Endothelial cell of umbilical vein (primary cell): Measurements from ENCODE around the gene PAK6. TPM values are rescaled to one million over a fixed set of nuclear protein-coding genes. Genes with fewer than 3 reads are reported as not detected.

Experiments used
- BruUV-seq: library from RNA; stranded (reverse); fragments of 400-500 nt; replicated peaks from 2 replicates; lab custom pipeline; 2021; lab: Mats Ljungman, UMichigan
- CTCF ChIA-PET: fragments of 300-600, 350-600 bp; sonication (Branson Sonifier 250); formaldehyde crosslinking; loops from one replicate; lab custom pipeline; 2021; ENCODE audit warnings: antibody characterized with exemption, inconsistent platforms; lab: Charles Lee
- POLR2A ChIA-PET: fragments of 300-600, 350-600 bp; sonication (Branson Sonifier 250); formaldehyde crosslinking; loops from one replicate; lab custom pipeline; 2021; ENCODE audit warnings: antibody characterized with exemption, inconsistent platforms; lab: Charles Lee
- DNase-seq: peaks from one replicate; pipeline ENCODE4 v3.0.0-alpha.2; 2011; ENCODE audit warnings: low read depth, low spot score
- FAIRE-seq: peaks from 2 replicates; lab custom pipeline; 2011; peaks lifted over from hg19 to GRCh38; lab: Jason Lieb, UNC
- H2AFZ ChIP-seq: 2 replicates; pipeline ENCODE4 v1.6.0; 2012; ENCODE audit warnings: low read depth, low read length, control low read depth, inconsistent platforms
- H3K27ac ChIP-seq: 2 replicates; pipeline ENCODE4 v1.5.1; 2011; ENCODE audit warnings: low read depth, mild to moderate bottlenecking, control low read depth, low read length, moderate library complexity; ENCODE audit not compliant: insufficient read depth
- H3K27me3 ChIP-seq, 2 experiments: 2 replicates each; pipeline versions ENCODE4 v1.6.0 to v1.6.1; 2011; ENCODE audit warnings: low read length in 2 of 2, mixed read lengths in 1 of 2; ENCODE audit not compliant: control insufficient read depth in 2 of 2, insufficient read depth in 2 of 2
- H3K36me3 ChIP-seq, 2 experiments: 2 replicates in 1 of 2; 3 replicates in 1 of 2; pipeline ENCODE4 v1.5.1; 2011; ENCODE audit warnings: low read length in 2 of 2, mild to moderate bottlenecking in 1 of 2, moderate library complexity in 1 of 2; ENCODE audit not compliant: control insufficient read depth in 2 of 2, insufficient read depth in 2 of 2; ENCODE audit errors: extremely low read depth in 1 of 2
- H3K4me1 ChIP-seq: 3 replicates; pipeline ENCODE4 v1.5.1; 2011; ENCODE audit warnings: mild to moderate bottlenecking, low read length; ENCODE audit not compliant: control insufficient read depth, insufficient read depth; ENCODE audit errors: extremely low read depth
- H3K4me2 ChIP-seq: 2 replicates; pipeline ENCODE4 v1.6.1; 2011; ENCODE audit warnings: low read length, control low read depth, mixed read lengths; ENCODE audit not compliant: insufficient read depth
- H3K4me3 ChIP-seq, 3 experiments: fragments of 200-600 bp in 1 of 3; sonication (generic), shearing (Covaris generic) in 1 of 3; replicated peaks in 1 of 3; 2 replicates each; pipeline ENCODE4 v1.5.1; 2011 to 2016; ENCODE audit warnings: control low read depth in 3 of 3, low read length in 3 of 3, mild to moderate bottlenecking in 2 of 3, inconsistent platforms in 1 of 3, low read depth in 1 of 3, moderate library complexity in 1 of 3; ENCODE audit not compliant: insufficient read depth in 1 of 3
- H3K79me2 ChIP-seq: 2 replicates; pipeline ENCODE4 v1.6.0; 2012; ENCODE audit warnings: low read length, inconsistent platforms; ENCODE audit not compliant: control insufficient read depth, insufficient read depth
- H3K9ac ChIP-seq: replicated peaks from 2 replicates; pipeline ENCODE3; 2011; ENCODE audit warnings: low read length, control low read depth; ENCODE audit not compliant: insufficient read depth; ENCODE audit errors: extremely low read depth
- H3K9me1 ChIP-seq: replicated peaks from 3 replicates; pipeline ENCODE4 v1.6.0; 2011; ENCODE audit warnings: mild to moderate bottlenecking, low read length; ENCODE audit not compliant: control insufficient read depth, insufficient read depth; ENCODE audit errors: extremely low read depth
- H3K9me3 ChIP-seq: replicated peaks from 2 replicates; pipeline ENCODE4 v1.5.1; 2012; ENCODE audit warnings: low read length, inconsistent platforms; ENCODE audit not compliant: control insufficient read depth, insufficient read depth
- H4K20me1 ChIP-seq: replicated peaks from 2 replicates; pipeline ENCODE3; 2011; ENCODE audit warnings: mild to moderate bottlenecking, low read length; ENCODE audit not compliant: control insufficient read depth, insufficient read depth; ENCODE audit errors: extremely low read depth
- EZH2 ChIP-seq: IDR thresholded peaks from 2 replicates; pipeline ENCODE4 v1.6.1; 2012; ENCODE audit warnings: borderline replicate concordance, low read depth, mild to moderate bottlenecking, moderate library complexity, low read length, inconsistent platforms; ENCODE audit not compliant: severe bottlenecking
- FOS ChIP-seq: IDR thresholded peaks from 2 replicates; pipeline ENCODE4 v1.6.1; 2011; ENCODE audit warnings: mild to moderate bottlenecking, low read length, moderate library complexity, borderline replicate concordance; ENCODE audit not compliant: insufficient read depth
- GATA2 ChIP-seq: IDR thresholded peaks from 2 replicates; pipeline ENCODE4 v1.7.0; 2011; ENCODE audit warnings: low read depth, mild to moderate bottlenecking, moderate library complexity, mixed read lengths, low read length; ENCODE audit not compliant: insufficient read length, insufficient read depth
- JUN ChIP-seq: IDR thresholded peaks from 2 replicates; pipeline ENCODE4 v1.6.1; 2011; ENCODE audit warnings: borderline replicate concordance, low read depth; ENCODE audit not compliant: insufficient read length, insufficient read depth
- MYC ChIP-seq: IDR thresholded peaks from one replicate; pipeline ENCODE4 v1.6.1; 2011; ENCODE audit warnings: mild to moderate bottlenecking, low read depth, low read length
- POLR2A ChIP-seq: IDR thresholded peaks from 2 replicates; pipeline ENCODE4 v1.6.1; 2012; ENCODE audit warnings: low read depth, mild to moderate bottlenecking, control low read depth, low read length
- POLR2AphosphoS5 ChIP-seq: IDR thresholded peaks from 2 replicates; pipeline ENCODE4 v1.6.1; 2012; ENCODE audit warnings: low read depth, mild to moderate bottlenecking, control low read depth, low read length, moderate library complexity; ENCODE audit not compliant: insufficient read depth
- dilution Hi-C: fragments of 300-500 bp; cut with MboI; formaldehyde crosslinking; loops from one replicate; pipeline ENCODE4 v1.15.0; 2019; ENCODE audit warnings: low sequenced_read_pairs; ENCODE audit not compliant: extremely low pct_ligation_motif_present
- intact Hi-C: fragments of 100-400 bp; cut with micrococcal nuclease; formaldehyde crosslinking; loops from one replicate; pipeline ENCODE4 v1.10.0; 2022
- polyA plus RNA-seq, 4 experiments: library from polyadenylated mRNA; depleted of rRNA in 3 of 4; stranded (reverse) in 3 of 4; unstranded in 1 of 4; fragments of >200 nt; gene quantifications; 2 replicates each; pipeline versions ENCODE4 v1.2.1 to v1.2.3, GENCODE V29; 2011 to 2012; ENCODE audit warnings: missing spikeins in 1 of 4
- total RNA-seq: library from RNA; stranded (reverse); gene quantifications from 2 replicates; pipeline ENCODE4 v1.2.3, GENCODE V29; 2021
- TF ChIP-seq, protein P1 (sequence below), 2 donors: IDR thresholded peaks; 1 replicate in 1 of 2; 2 replicates in 1 of 2; pipeline ENCODE4 v1.5.1; 2011; ENCODE audit warnings: low read length in 2 of 2, mild to moderate bottlenecking in 2 of 2, moderate library complexity in 2 of 2, control low read depth in 1 of 2, inconsistent platforms in 1 of 2, low read depth in 1 of 2; ENCODE audit not compliant: insufficient read depth in 1 of 2; ENCODE audit errors: extremely low read depth in 1 of 2
- TF ChIP-seq, protein P2 (sequence below): IDR thresholded peaks from 2 replicates; pipeline ENCODE4 v1.6.1; 2011; ENCODE audit not compliant: insufficient read depth, insufficient read length

PAK6 gene
- total and polyA plus RNA-seq, 2 donors (not counting 3 experiments of a cell fraction or from before 2014, with no cell fraction given): not detected

DNA sequence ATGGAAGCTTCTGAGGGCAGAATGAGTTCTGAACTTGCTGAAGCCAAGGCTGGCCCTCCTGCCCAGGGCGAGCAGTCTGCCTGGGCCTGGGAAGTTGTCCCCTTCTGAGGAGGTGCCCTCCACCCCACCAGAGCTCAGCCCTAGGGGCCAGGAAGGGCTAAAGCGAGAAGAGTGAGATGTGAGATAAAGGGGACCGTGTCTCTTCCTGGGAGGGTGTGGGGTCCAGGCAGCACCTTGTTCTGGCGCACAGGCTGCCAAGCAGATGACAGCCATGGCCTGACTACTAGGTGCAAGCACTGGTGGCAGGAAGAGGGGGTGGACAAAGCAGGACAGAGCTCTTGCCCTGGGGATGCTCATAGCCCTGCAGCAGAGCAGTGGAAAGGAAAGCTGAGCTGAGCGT is 3.7 kb downstream of the PAK6 start:
- intact Hi-C loops (no loop called here), dilution Hi-C loops (no loop called here)
- Histone ChIP-seq H3K27ac (no peak overlapping the region), H3K9me1 (no peaks in the 10 kb centered on the region), H3K36me3 (no peaks in the 10 kb centered on the region), H3K4me1 (peaks cover 4% of the 10 kb centered on the region), H3K27me3 (peaks cover 10 to 15% of the 10 kb centered on the region in 2 experiments), H3K9me3 (no peaks in the 10 kb centered on the region), H3K4me3 (no peak overlapping the region), H3K9ac (no peak overlapping the region), H4K20me1 (no peaks in the 10 kb centered on the region), H3K4me2 (no peak overlapping the region), H3K79me2 (no peaks in the 10 kb centered on the region), H2AFZ (no peak overlapping the region)
- ChIA-PET CTCF (interaction anchor here (1.2 to 7.9 kb wide), 3 partner anchors 12 to 31 kb away, joined by 3 to 63 read pairs (median 4); no protein-coding TSS in a partner anchor), POLR2A (no interaction called here)
- no peak for DNase-seq
- TF ChIP-seq POLR2A: no peak
- no peak for TF ChIP-seq FOS
- no peak for TF ChIP-seq EZH2
- TF ChIP-seq JUN: no peak
- TF ChIP-seq GATA2: no peak
- TF ChIP-seq POLR2AphosphoS5: no peak
- no peak for TF ChIP-seq MYC
- FAIRE-seq: no peak
- BruUV-seq: no TSS peak

DNA sequence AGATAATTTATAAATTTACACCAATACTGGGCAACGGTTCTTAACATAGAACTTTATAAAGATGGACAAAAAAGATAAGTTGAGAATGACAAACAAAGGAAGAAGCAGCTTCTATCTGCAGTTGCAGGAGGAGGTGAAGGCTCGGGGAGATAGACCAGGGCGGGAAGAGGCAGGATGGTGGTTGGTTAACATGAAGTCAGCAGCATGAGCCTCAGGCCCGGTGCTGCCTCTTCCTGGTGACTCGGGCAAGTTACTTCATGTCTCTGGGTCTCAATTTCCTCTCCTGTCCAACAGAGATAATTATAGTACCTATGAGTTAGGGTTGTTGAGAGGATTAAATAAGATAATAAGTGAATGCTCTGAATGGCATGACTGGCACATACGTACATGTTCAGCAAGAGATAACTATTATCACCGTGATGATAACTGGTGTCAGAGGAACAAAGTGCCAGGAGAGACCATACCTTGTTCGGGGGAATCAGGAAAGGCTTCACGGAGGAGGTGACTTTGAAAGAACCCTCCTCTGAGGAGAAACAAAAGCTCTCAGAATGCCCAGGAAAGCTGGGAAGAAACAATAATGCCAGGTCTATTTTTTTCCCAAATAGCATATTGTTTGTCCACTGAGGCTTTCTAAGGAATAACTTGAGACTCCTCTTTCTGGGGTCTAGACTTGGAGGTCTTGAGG is 4.4 kb downstream of the PAK6 start:
- Histone ChIP-seq H3K4me3 (no peak overlapping the region), H3K79me2 (no peaks in the 10 kb centered on the region), H3K9me1 (no peaks in the 10 kb centered on the region), H4K20me1 (no peaks in the 10 kb centered on the region), H3K9me3 (no peaks in the 10 kb centered on the region), H3K4me1 (peaks cover 4% of the 10 kb centered on the region), H2AFZ (no peak overlapping the region), H3K27ac (no peak overlapping the region), H3K27me3 (peaks cover 10 to 15% of the 10 kb centered on the region in 2 experiments), H3K9ac (no peak overlapping the region), H3K4me2 (no peak overlapping the region), H3K36me3 (no peaks in the 10 kb centered on the region)
- dilution Hi-C loops: no loop called here
- no TSS peak for BruUV-seq
- POLR2A ChIA-PET: no interaction called here
- CTCF ChIA-PET: interaction anchor here (1.0 to 7.9 kb wide), 4 partner anchors 12 to 30 kb away, joined by 3 to 63 read pairs (median 4); no protein-coding TSS in a partner anchor
- DNase-seq: no peak
- FAIRE-seq: no peak
- TF ChIP-seq, protein P1, sequence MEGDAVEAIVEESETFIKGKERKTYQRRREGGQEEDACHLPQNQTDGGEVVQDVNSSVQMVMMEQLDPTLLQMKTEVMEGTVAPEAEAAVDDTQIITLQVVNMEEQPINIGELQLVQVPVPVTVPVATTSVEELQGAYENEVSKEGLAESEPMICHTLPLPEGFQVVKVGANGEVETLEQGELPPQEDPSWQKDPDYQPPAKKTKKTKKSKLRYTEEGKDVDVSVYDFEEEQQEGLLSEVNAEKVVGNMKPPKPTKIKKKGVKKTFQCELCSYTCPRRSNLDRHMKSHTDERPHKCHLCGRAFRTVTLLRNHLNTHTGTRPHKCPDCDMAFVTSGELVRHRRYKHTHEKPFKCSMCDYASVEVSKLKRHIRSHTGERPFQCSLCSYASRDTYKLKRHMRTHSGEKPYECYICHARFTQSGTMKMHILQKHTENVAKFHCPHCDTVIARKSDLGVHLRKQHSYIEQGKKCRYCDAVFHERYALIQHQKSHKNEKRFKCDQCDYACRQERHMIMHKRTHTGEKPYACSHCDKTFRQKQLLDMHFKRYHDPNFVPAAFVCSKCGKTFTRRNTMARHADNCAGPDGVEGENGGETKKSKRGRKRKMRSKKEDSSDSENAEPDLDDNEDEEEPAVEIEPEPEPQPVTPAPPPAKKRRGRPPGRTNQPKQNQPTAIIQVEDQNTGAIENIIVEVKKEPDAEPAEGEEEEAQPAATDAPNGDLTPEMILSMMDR (IDR thresholded peaks at IDR 0.05; ENCODE audit: extremely low read depth in 1 of 2, insufficient read depth in 1 of 2, low read depth in 1 of 2, low read length in 2 of 2): no peak
- TF ChIP-seq GATA2 (no peak), JUN (no peak), MYC (no peak), FOS (no peak), POLR2A (no peak), POLR2AphosphoS5 (no peak), EZH2 (no peak)
- TF ChIP-seq, protein P2, sequence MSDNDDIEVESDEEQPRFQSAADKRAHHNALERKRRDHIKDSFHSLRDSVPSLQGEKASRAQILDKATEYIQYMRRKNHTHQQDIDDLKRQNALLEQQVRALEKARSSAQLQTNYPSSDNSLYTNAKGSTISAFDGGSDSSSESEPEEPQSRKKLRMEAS: no peak
- intact Hi-C loops: no loop called here
